Thoracic aorta (tissue), 2 donors: ENCODE measurements around the gene REPS2. TPM values are rescaled to one million over a fixed set of nuclear protein-coding genes. Genes with fewer than 3 reads are reported as not detected.

ENCODE experiments used
- ATAC-seq: fragments of 150-250 bp; one replicate; pipeline ENCODE4 v1.8.0; 2017; ENCODE audit warnings: low read depth; ENCODE audit not compliant: insufficient number of reproducible peaks, low FRiP score
- DNase-seq: peaks from one replicate; pipeline ENCODE4 v3.0.0-alpha.2; 2020; ENCODE audit warnings: low spot score
- H3K27ac ChIP-seq, 2 donors: fragments of 200-600 bp; sonication (generic); 1 replicate in 1 of 2; 2 replicates in 1 of 2; pipeline ENCODE4 v1.5.1; 2016; ENCODE audit warnings: mild to moderate bottlenecking in 2 of 2, moderate library complexity in 2 of 2
- H3K27me3 ChIP-seq: fragments of 200-600 bp; sonication (generic); replicated peaks from 2 replicates; pipeline ENCODE4 v1.6.0; 2016; ENCODE audit warnings: mild to moderate bottlenecking; ENCODE audit not compliant: insufficient read depth
- H3K36me3 ChIP-seq: fragments of 200-600 bp; sonication (generic); one replicate; pipeline ENCODE4 v1.5.1; 2016
- H3K4me1 ChIP-seq, 2 donors: fragments of 200-600 bp; sonication (generic); 1 replicate in 1 of 2; 2 replicates in 1 of 2; pipeline versions ENCODE4 v1.5.1 to v1.6.0; 2016; ENCODE audit warnings: low read depth in 2 of 2, mild to moderate bottlenecking in 1 of 2; ENCODE audit not compliant: control insufficient read depth in 1 of 2
- H3K4me3 ChIP-seq: fragments of 200-600 bp; sonication (generic); 2 replicates; pipeline ENCODE4 v1.5.1; 2016; ENCODE audit warnings: mild to moderate bottlenecking
- H3K9me3 ChIP-seq: fragments of 200-600 bp; sonication (generic); 2 replicates; pipeline ENCODE4 v1.5.1; 2016
- total RNA-seq, 2 donors: library from RNA; depleted of rRNA; stranded (reverse); fragments of >200 nt; gene quantifications; one replicate each; pipeline versions ENCODE4 v1.1.0 to v1.2.3, GENCODE V29; 2016
- TF ChIP-seq, protein P1 (sequence below): fragments of 200-600 bp; sonication (generic); IDR thresholded peaks from one replicate; pipeline ENCODE4 v1.5.1; 2019; ENCODE audit warnings: antibody characterized with exemption

REPS2 gene
- total RNA-seq, 2 donors from 2014 or later, result 4.9 to 22.9 TPM

DNA sequence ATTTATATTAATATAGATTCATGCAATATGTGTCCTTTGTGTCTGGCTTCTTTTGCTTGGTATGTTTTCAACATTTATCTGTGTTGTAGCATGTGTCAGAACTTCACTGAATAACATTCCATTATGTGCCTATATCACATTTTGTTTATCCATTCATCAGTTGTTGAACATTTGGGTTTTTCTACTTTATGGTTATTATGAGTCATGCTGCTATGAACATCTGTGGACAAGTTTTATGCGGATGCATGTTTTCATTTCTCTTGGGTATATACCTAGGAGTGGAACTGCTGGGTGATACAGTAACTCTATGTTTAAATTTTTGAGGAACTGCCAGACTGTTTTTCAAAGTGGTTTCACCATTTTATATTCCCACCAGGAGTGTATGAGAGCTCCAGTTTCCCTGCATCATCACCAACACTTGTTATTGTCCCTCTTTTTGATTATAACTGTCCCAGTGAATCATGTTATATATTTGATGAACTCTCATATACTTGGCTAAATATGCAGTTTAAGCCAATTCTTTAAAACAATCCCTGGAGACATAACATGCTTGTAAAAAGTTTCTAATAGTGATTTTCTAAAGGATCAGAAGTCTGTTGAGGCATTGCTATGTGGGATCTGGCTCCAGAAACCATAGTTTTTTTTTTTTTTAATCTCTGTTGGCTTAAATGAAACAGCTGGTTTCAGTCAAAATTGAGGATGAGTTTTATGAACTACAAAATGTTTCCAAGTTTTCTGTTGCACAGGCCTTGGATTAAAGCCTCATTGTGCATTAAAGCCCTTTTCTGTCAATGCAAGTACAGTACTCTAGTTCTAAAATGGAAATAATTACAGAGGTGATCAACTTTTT, 21.6 kb upstream of the REPS2 start:
- Histone ChIP-seq H3K4me3 (no peak overlapping the region), H3K9me3 (no peaks in the 10 kb centered on the region), H3K36me3 (no peaks in the 10 kb centered on the region), H3K27ac (no peak overlapping the region), H3K27me3 (no peaks in the 10 kb centered on the region), H3K4me1 (no peaks in the 10 kb centered on the region)
- TF ChIP-seq, protein P1, sequence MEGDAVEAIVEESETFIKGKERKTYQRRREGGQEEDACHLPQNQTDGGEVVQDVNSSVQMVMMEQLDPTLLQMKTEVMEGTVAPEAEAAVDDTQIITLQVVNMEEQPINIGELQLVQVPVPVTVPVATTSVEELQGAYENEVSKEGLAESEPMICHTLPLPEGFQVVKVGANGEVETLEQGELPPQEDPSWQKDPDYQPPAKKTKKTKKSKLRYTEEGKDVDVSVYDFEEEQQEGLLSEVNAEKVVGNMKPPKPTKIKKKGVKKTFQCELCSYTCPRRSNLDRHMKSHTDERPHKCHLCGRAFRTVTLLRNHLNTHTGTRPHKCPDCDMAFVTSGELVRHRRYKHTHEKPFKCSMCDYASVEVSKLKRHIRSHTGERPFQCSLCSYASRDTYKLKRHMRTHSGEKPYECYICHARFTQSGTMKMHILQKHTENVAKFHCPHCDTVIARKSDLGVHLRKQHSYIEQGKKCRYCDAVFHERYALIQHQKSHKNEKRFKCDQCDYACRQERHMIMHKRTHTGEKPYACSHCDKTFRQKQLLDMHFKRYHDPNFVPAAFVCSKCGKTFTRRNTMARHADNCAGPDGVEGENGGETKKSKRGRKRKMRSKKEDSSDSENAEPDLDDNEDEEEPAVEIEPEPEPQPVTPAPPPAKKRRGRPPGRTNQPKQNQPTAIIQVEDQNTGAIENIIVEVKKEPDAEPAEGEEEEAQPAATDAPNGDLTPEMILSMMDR, result no peak
- DNase-seq (no peak), ATAC-seq (no peak)

DNA sequence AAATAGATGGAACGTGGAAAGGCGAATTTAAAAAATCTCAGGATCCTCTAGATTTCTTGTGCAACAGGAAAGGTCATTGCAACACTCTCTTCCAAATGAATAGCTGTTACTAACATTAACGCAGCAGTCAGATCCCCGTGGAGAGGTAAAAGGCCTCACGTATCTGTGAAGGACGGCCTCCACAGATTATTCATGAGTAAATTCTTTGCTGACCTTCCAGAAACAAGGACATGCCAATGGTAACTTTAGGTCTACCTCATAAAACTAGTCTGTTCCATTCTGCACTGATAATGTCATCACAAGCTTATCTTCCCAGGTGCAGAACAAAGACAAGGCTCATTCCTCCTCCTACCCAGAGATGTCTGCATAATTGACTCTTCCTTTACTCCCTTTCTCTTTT, 16.1 kb upstream of the REPS2 start:
- no peaks in the 10 kb centered on the region for H3K27me3 ChIP-seq
- no peaks in the 10 kb centered on the region for H3K4me1 ChIP-seq
- no peaks in the 10 kb centered on the region for H3K36me3 ChIP-seq
- no peak for ATAC-seq
- H3K27ac ChIP-seq, result no peak overlapping the region
- no peak overlapping the region for H3K4me3 ChIP-seq
- DNase-seq, result no peak
- TF ChIP-seq, protein P1, result no peak
- H3K9me3 ChIP-seq, result no peaks in the 10 kb centered on the region

DNA sequence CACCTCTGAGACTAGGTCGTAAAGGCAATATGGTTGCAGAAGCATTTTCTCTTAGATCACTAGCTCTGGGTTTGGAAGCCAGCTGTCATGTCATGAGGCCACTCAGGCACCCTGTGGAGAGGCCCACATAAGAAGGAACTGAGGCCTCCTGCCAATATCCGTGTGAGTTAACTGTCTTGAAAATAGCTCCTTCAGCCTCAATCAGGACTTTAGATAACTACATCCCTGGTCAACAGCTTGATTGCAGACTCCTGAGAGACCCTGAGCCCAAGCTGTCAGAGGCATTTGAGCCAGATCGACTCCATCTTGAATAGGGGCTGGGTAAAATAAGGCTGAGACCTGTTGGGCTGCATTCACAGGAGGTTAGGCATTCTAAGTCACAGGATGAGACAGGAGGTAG, 15.1 kb upstream of the REPS2 start:
- Histone ChIP-seq H3K36me3 (no peaks in the 10 kb centered on the region), H3K4me3 (no peak overlapping the region), H3K27ac (no peak overlapping the region), H3K27me3 (no peaks in the 10 kb centered on the region), H3K9me3 (no peaks in the 10 kb centered on the region), H3K4me1 (no peaks in the 10 kb centered on the region)
- DNase-seq (no peak), ATAC-seq (no peak)
- TF ChIP-seq, protein P1, result no peak

DNA sequence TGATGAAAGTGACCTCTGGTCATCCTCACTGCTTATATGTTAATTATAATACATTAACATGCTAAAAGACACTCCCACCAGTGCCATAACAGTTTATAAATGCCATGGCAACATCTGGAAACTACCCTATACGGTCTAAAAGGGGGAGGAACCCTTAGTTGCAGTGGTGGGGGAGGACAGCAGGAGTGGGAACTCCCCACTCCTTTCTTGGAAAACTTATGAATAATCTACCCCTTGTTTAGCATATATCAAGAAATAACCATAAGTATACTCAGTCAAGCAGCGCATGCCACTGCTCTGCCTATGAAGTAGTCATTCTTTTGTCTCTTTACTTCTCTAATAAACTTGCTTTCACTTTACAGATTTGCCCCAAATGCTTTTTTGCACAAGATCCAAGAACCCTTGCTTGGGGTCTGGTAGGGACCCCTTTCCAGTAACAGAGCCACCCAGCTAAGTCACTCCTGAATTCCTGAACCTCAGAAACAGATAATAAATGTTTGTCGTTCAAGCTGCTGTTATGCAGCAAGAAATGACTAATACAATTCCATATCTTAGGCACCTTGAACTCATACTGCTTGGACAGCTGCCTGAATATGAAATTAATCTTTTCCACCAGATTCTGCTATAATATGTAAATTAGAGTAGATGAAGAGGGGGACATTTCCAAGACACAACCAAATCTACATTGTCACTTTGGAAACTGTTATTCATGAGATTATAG, 14.4 kb upstream of the REPS2 start:
- no peak overlapping the region for H3K27ac ChIP-seq
- ATAC-seq (no peak), DNase-seq (no peak)
- TF ChIP-seq, protein P1, result no peak
- H3K36me3 ChIP-seq, result no peaks in the 10 kb centered on the region
- H3K4me3 ChIP-seq, result no peak overlapping the region
- no peaks in the 10 kb centered on the region for H3K27me3 ChIP-seq
- no peaks in the 10 kb centered on the region for H3K4me1 ChIP-seq
- no peaks in the 10 kb centered on the region for H3K9me3 ChIP-seq

DNA sequence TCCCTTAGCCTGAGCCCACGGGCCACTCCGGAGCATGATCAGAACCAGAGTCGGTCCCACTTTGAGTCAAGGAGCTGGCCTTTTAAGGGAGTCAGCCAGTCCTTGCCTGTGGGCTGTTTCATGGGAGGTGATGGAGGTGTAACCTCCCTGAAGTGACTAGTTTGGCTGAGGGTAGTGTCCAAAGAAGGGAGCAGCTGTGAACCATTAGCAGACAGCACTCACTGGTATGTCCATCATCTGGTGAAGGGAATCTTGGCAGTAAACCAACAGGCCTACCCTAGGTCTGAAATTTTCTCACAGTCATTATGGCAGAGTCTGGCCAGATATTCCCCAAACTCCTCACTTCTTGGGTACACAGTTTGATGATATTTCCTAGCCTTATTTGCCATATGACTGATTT, 12.3 kb upstream of the REPS2 start:
- Histone ChIP-seq H3K9me3 (no peaks in the 10 kb centered on the region), H3K27ac (no peak overlapping the region), H3K4me3 (no peak overlapping the region), H3K27me3 (no peaks in the 10 kb centered on the region), H3K4me1 (no peaks in the 10 kb centered on the region), H3K36me3 (no peaks in the 10 kb centered on the region)
- ATAC-seq (no peak), DNase-seq (no peak)
- TF ChIP-seq, protein P1, result no peak
